Left kidney (tissue), 8 donors: ENCODE results near the gene RPL27. TPM values are rescaled to one million over a fixed set of nuclear protein-coding genes. Genes with fewer than 3 reads are reported as not detected.
"Not testable (repeated sequence)": the region's sequence is repeated elsewhere in the genome, so short reads cannot be mapped to it uniquely, and the experiment has no call there.

Source experiments
- DNase-seq: peaks from one replicate; pipeline ENCODE4 v3.0.0-alpha.2; 2013
- long read RNA-seq, 8 donors: transcript quantifications; one replicate each; lab custom pipeline, GENCODE V29; 2026
- polyA plus RNA-seq: library from polyadenylated mRNA; unstranded; fragments of 120-200 nt; gene quantifications from one replicate; pipeline ENCODE4 v1.2.1, GENCODE V29; 2013; ENCODE audit not compliant: insufficient read length

RPL27 gene
- 1,206 TPM for polyA plus RNA-seq
- long read RNA-seq, donor 1, transcript RPL27-208 (3 exons, 1,872 nt): minor isoform, 224 of 2,595 reads
- long read RNA-seq, donor 1, transcript RPL27-204 (4 exons, 318 nt): minor isoform, 11 of 2,595 reads
- long read RNA-seq, donor 1, transcript RPL27-206 (4 exons, 730 nt): minor isoform, 841 of 2,595 reads
- long read RNA-seq, donor 1, transcript RPL27-201 (5 exons, 505 nt): major isoform, 1,266 of 2,595 reads
- long read RNA-seq, donor 1, partial matches to known transcripts: 235 of 2,595 reads
- long read RNA-seq, donor 1, other reads (novel, unspliced or antisense): 15 of 2,595 reads
- long read RNA-seq, donor 2, transcript RPL27-201 (5 exons, 505 nt): major isoform, 810 of 1,878 reads
- long read RNA-seq, donor 2, transcript RPL27-208 (3 exons, 1,872 nt): minor isoform, 158 of 1,878 reads
- long read RNA-seq, donor 2, transcript RPL27-206 (4 exons, 730 nt): minor isoform, 735 of 1,878 reads
- long read RNA-seq, donor 2, transcript RPL27-204 (4 exons, 318 nt): minor isoform, 9 of 1,878 reads
- long read RNA-seq, donor 2, partial matches to known transcripts: 156 of 1,878 reads
- long read RNA-seq, donor 2, other reads (novel, unspliced or antisense): 7 of 1,878 reads
- long read RNA-seq, donor 3, transcript RPL27-208 (3 exons, 1,872 nt): minor isoform, 92 of 1,463 reads
- long read RNA-seq, donor 3, transcript RPL27-201 (5 exons, 505 nt): major isoform, 664 of 1,463 reads
- long read RNA-seq, donor 3, transcript RPL27-204 (4 exons, 318 nt): minor isoform, 9 of 1,463 reads
- long read RNA-seq, donor 3, transcript RPL27-206 (4 exons, 730 nt): minor isoform, 562 of 1,463 reads
- long read RNA-seq, donor 3, partial matches to known transcripts: 134 of 1,463 reads
- long read RNA-seq, donor 3, other reads (novel, unspliced or antisense): 0 of 1,463 reads
- long read RNA-seq, donor 4, transcript RPL27-201 (5 exons, 505 nt): major isoform, 253 of 641 reads
- long read RNA-seq, donor 4, transcript RPL27-206 (4 exons, 730 nt): minor isoform, 218 of 641 reads
- long read RNA-seq, donor 4, transcript RPL27-208 (3 exons, 1,872 nt): minor isoform, 74 of 641 reads
- long read RNA-seq, donor 4, partial matches to known transcripts: 92 of 641 reads
- long read RNA-seq, donor 4, other reads (novel, unspliced or antisense): 0 of 641 reads
- long read RNA-seq, donor 5, transcript RPL27-208 (3 exons, 1,872 nt): minor isoform, 168 of 3,664 reads
- long read RNA-seq, donor 5, transcript RPL27-201 (5 exons, 505 nt): major isoform, 1,812 of 3,664 reads
- long read RNA-seq, donor 5, transcript RPL27-204 (4 exons, 318 nt): minor isoform, 15 of 3,664 reads
- long read RNA-seq, donor 5, transcript RPL27-206 (4 exons, 730 nt): minor isoform, 1,371 of 3,664 reads
- long read RNA-seq, donor 5, partial matches to known transcripts: 252 of 3,664 reads
- long read RNA-seq, donor 5, other reads (novel, unspliced or antisense): 39 of 3,664 reads
- long read RNA-seq, donor 6, transcript RPL27-208 (3 exons, 1,872 nt): minor isoform, 210 of 2,645 reads
- long read RNA-seq, donor 6, transcript RPL27-204 (4 exons, 318 nt): minor isoform, 11 of 2,645 reads
- long read RNA-seq, donor 6, transcript RPL27-206 (4 exons, 730 nt): major isoform, 1,057 of 2,645 reads
- long read RNA-seq, donor 6, transcript RPL27-201 (5 exons, 505 nt): minor isoform, 1,056 of 2,645 reads
- long read RNA-seq, donor 6, partial matches to known transcripts: 304 of 2,645 reads
- long read RNA-seq, donor 6, other reads (novel, unspliced or antisense): 0 of 2,645 reads
- long read RNA-seq, donor 7, transcript RPL27-204 (4 exons, 318 nt): minor isoform, 21 of 4,138 reads
- long read RNA-seq, donor 7, transcript RPL27-201 (5 exons, 505 nt): major isoform, 1,775 of 4,138 reads
- long read RNA-seq, donor 7, transcript RPL27-206 (4 exons, 730 nt): minor isoform, 1,579 of 4,138 reads
- long read RNA-seq, donor 7, transcript RPL27-208 (3 exons, 1,872 nt): minor isoform, 305 of 4,138 reads
- long read RNA-seq, donor 7, partial matches to known transcripts: 434 of 4,138 reads
- long read RNA-seq, donor 7, other reads (novel, unspliced or antisense): 16 of 4,138 reads
- long read RNA-seq, donor 8, transcript RPL27-206 (4 exons, 730 nt): minor isoform, 341 of 903 reads
- long read RNA-seq, donor 8, transcript RPL27-201 (5 exons, 505 nt): major isoform, 434 of 903 reads
- long read RNA-seq, donor 8, transcript RPL27-208 (3 exons, 1,872 nt): minor isoform, 63 of 903 reads
- long read RNA-seq, donor 8, partial matches to known transcripts: 59 of 903 reads
- long read RNA-seq, donor 8, other reads (novel, unspliced or antisense): 0 of 903 reads

DNA sequence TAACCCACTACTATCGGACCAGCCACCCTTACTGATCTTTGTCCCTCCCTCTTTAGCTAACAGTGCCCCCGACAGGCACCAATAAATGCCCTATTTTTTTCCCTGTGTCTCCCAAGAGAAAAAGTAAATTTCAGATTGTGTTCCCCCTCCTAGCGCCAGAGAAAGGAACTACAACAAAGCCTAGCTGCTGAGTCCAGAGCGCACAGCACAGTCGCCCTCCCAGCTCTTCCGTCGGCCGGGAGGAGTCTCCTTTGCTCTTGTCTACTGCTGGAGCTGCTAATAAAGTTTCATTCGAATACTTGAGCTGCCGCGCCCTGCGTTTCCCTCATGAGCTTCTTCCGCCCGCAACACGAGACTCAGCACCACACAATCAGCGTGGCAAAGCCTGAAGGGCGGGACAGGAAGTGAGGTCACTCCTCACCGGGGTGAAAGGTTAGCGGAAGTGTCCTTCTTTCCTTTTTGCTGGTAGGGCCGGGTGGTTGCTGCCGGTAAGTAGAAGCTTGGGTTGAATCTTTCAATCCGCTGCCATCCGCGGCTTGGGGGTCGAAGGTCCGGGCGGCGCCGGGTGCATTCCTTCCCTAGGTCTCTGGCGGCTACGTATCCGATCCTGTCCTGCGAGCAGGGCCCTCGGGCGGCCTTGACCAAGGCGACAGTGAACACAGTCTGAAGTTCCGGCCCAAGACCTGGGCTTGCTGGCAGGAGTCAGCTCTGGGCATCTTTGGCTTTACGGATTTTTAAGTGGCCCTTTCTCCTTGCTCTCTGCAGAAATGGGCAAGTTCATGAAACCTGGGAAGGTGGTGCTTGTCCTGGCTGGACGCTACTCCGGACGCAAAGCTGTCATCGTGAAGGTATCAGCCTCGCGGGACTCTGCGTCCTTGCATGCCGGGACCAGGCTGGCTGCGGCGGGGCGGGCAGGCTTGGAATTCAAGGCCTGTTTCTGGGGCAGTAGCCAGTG is at the start of gene RPL27:
RPL27 (plus strand) TSS at position 436 of the 955 bp plus-strand sequence; CDS start at position 768, 332 bp downstream.
- peak; percentile 100 for DNase-seq

DNA sequence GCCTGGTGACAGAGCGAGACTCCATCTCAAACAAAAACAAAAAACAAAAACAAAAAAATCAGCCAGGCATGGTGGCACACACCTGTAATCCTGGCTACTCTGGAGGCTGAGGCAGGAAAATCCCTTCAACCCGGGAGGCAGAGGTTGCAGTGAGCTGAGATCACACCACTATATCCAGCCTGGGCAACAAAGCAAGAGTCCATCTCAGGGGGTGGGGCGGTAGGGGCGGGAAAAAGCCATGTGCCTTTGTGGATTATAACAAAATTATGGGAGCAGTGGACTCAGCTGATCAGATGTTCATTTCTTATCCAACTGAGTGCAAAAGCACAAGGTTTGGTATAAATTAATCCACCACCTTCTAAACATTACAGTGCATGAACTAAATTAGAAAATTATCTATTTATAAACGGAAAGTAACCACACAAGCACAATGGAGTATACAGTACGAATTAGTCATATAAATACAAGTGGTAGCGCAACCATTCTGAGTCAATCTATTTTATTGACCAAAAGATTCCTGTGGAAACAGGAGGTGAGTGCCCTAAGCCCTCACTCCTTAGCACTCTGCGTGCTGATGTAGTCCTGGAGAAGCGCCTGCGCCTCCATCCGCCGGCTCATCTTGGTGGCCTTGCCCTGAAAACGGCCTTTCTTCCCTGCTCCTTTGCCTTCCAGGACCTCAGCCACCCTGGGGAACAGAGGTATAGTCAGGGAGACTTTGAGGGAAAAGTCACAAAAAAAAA is 48.0 kb upstream of the RPL27 start:
- no peak for DNase-seq

DNA sequence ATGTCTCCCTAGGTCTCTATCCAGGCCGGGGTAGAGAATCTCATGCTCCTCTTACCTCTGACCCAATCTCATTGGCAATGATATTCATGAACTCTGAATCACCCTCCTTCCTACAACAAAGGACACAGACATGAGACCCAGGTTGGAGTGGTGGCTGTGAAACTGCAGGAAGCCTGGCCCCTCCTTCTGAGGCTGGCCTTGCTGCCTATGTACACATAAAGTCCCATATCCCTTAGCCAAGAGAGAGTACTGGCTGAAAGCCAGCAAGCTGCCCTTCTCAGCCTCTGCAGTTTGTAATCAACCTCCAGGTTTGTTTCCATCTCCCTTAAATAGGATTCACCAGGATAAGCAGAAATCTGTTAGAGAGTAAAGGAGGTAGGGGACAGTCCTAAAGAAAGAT is 44.5 kb upstream of the RPL27 start:
- no peak for DNase-seq

DNA sequence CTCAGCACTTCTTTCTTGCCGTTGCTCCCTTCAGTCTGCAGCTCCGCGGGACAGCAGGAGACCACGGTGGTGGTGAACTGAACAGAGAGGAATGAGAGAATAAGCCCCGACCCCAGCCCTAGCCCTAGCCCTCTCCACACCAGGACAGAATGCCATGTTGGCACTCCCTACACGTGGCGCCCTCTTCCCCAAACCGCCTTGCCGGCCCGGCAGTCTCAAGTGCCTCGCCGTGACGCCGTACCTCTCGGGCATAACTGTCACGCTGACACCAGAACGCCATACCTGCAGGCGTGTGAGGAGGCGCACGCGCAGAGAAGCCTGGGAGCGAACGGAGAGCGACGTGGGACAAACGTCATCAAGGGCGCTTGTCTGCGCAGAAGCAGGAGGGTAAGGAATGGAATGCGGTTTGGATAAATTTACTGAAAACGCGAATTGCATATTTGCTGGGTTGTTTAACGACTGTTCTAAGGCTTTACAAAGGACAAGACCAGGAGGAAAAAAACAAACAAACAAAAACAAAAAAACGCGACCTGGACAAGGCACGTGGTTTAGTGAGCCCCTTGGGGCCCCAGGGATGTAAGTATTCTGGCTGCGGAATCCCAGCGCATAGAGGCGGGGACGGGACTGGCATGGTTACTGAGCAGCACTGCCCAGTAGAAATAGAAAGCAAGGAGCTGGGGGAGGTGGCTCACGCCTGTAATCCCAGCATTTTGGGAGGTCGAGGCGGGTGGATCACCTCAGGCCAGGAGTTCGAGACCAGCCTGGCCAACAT is 33.9 kb upstream of the RPL27 start, which contains the start of gene AARSD1:
AARSD1 (minus strand) TSS at position 294 of the 772 bp plus-strand sequence; CDS start at position 280, 14 bp downstream.
- peak; percentile 95 for DNase-seq

DNA sequence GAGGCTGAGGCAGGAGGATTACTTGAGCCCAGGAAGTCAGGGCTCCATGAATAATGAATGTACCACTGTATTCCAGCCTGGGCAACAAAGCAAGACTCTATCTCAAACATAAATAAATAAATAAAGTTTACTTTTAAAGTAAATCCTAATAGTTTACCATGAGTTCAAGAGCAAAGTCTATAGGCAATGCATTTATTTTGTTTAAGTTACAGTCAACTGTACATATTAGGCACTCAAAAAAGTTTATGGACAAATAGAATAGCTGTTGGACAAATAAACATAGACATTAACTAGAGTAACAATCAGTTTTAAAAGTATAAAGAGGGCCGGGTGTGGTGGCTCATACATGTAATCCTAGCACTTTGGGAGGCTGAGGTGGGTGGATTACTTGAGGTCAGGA is 30.3 kb upstream of the RPL27 start:
- DNase-seq: no peak

DNA sequence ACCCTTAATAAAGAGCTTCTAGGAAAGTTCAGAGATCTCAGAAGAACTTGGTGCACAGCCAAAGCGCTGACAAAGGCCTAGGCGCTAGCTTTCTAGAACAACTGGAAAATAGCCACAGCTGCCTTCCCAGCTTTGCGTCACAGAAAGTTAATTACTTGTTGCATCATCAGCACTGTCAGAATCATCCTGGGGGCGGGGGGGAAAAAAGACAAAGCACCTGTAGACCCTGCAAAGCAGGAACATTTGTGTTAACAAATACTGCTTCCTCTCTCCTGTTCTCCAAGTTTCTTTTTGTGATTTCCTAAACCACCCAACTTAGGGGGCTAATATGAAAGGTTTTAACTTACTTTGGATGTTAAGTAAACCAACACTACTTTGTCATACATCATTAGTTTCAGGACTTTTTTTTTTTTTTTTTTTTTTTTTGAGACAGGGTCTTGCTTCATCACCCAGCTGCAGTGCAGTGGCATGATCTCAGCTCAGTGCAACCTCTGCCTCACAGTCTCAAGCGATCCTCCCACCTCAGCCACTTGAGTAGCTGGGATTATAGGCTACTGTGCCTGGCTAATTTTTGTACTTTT is 29.1 kb upstream of the RPL27 start:
- no peak for DNase-seq

DNA sequence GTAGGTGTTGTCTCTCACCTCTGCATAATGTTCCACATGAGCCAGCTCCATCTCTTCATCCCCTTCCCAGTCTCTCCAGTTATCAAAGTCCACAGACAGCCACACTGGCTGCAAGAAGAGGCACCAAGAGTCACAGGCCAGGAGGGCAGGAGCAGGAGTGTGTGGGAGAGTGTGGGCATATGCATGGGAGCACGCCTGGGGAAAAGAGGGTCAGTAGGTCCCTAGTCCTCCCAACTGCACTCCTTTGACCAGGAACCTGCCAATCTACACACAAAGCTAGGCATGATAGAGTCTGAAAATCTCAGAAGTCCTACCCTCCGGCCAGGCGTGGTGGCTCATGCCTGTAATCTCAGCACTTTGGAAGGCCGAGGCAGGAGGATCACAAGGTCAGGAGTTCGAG is 26.6 kb upstream of the RPL27 start:
- DNase-seq: no peak

DNA sequence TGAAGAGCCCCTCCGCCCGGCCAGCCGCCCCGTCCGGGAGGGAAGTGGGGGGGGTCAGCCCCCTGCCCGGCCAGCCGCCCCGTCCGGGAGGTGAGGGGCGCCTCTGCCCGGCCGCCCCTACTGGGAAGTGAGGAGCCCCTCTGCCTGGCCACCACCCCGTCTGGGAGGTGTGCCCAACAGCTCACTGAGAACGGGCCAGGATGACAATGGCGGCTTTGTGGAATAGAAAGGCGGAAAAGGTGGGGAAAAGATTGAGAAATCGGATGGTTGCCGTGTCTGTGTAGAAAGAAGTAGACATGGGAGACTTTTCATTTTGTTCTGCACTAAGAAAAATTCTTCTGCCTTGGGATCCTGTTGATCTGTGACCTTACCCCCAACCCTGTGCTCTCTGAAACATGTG is 24.9 kb upstream of the RPL27 start:
- DNase-seq: not testable (repeated sequence)

DNA sequence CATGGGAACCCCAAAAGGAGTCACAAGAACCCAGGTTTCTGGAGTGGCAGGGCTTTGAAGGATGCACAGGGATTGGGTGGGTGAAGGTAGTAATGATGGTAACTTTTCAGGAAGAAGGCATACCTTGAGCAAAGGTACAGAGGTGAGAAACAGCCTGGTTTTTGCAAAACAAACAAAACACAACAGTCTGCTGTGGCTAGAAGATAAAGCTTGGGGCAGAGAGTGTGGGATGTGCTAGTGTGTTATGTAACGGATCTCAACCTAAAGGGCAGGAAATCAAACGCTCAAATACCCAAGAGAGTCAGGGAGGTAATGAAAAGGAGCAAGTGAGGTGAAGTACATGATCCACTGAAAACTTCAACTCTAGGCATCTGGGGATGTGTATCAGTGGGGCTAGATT is 23.0 kb upstream of the RPL27 start:
- no peak for DNase-seq

DNA sequence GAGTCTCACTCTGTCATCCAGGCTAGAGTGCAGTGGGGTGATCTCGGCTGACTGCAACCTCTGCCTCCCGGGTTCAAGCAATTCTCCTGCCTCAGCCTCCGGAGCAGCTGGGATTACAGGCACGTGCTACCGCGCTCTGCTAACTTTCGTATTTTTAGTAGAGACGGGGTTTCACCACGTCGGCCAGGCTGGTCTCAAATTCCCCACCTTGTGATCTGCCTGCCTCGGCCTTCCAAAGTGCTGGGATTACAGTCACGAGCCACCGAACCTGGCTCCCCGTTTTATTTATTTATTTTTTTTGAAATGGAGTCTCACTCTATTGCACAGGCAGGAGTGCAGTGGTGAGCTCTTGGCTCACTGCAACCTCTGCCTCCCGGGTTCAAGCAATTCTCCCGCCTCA is 22.5 kb upstream of the RPL27 start:
- not testable (repeated sequence) for DNase-seq

DNA sequence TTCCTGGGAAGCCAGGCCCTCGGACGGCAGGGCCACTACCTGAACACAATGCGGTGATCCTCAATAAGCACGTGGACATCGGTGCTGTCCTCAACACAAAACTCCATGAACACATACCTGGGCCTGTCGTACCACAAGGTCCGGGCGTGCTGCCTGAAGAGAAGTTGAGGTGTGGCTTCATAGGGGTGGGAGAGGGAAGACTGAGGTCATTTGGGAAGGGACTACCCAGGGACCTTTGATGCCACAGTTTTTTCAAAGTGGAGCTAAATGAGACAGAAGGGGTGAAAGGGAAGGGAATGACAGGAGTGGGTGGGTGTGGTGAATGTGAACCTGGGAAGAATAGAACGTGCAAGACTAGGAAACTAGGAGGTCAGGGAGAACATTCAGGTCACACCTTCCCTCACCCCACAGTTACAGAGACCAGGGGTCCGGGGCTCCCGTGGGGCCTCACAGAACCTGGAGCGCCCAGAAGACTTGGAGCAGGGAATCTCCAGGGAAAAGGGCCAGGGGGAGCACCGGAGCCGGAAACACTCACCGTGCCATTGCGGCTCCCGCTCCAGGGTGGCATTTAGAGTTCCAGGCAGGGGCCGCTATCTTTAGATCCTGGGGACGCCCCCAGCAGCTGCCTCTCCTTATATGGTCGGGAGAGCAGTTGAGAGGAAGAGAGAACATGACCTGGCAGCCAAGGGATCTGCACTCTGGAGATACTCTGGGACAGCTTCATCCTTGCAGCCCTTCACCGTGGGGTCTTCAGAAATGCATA is 18.5 kb upstream of the RPL27 start, which contains the start of gene PTGES3L:
PTGES3L (minus strand) TSS at position 570 of the 763 bp plus-strand sequence; CDS start at position 543, 27 bp downstream.
- no peak for DNase-seq

DNA sequence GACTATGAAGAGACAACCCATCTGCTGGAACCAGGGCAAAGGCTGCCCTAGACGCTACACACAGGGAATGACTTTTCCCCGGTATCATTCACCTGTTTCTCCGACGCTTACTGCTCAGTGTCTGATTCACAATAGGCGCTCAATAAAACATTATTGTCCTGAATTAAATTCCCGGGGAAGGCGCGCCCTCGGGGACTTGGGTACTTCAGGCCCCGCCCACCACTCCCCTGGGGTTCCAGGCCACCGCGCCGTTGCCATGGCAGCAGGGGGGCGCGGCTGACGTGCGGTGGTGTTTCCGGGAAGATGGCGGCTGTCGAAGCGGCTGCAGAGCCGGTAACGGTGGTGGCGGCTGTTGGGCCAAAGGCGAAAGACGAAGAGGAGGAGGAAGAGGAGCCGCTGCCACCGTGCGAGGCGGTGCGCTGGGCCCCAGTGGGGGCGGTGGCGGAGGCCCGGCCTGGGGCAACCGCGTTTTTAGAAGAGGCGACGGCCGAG is 17.9 kb upstream of the RPL27 start, which contains the start of gene RUNDC1:
RUNDC1 (plus strand) TSS at position 292 of the 492 bp plus-strand sequence; CDS start at position 304, 12 bp downstream.
- peak; percentile 93 for DNase-seq

DNA sequence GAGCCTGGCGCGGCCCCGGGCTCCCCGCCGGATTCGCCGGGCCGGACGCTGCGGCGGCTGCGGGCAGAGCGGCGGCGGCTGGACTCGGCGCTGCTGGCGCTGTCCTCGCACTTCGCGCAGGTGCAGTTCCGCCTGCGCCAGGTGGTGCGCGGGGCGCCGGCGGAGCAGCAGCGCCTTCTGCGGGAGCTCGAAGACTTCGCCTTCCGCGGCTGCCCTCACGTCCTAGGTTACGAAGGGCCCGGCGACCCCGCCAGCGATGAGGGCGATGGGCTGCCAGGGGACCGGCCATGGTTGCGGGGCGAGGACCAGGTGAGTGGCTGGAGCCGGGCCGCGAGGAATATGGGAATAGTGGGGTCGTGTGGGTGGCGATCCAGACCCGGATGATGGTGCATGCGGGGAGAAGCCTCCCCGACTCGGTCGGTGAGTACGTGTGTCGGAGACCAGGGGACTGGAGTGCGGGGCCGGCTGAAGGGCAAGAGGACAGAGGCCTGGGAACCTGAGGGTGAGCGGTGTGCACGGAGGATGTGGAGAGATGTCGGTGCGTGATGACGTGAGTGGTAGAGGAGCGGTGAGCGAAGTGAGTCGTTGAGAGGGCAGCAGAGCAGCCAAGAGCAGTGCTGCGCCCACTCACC is 17.3 kb upstream of the RPL27 start:
- DNase-seq: no peak

DNA sequence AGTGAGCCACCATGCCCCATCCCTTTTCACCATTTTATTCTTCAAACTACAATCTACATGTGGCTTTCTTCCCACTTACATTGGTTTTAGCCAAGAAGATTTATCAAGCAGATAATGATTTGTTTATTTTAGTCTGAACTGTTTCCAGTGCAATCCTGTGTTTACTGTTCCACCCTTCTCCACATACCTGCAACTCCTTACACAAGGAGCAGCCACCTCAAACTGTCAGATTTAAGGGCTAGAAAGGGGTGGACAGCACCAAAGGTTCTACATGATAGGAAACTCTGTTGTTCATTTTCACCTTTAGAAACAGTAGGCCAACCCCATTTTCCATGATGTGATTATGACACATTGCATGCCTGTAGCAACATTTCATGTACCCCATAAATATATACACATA is 16.0 kb upstream of the RPL27 start:
- DNase-seq: no peak

DNA sequence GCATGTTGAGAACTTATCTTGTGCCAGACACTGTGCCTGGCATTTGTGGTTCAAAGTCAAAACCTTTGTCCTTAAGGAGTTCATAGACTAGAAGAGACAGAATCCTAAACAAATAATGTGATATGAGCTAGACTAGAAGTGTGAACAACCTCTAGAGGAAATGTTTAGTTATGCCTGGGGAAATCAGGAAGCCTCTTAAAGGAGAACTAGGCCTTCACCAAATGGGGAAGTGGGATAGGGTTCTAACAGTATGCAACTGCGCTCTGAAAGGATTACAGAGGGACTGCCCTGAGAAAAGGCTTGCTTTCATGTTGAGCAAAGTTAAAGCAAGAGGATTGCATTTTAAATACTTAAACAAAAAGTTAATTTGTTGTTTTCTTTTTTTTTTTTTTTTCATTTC is 13.0 kb upstream of the RPL27 start:
- no peak for DNase-seq
